Stimulated activated CD4-positive, alpha-beta T cell treated with anti-CD3 and anti-CD28 coated beads, Interleukin-2, amount 100 ng/mL, for 24 hours (primary cell): ENCODE measurements around the gene PTPRN2.
"Not testable (repeated sequence)": the region's sequence is repeated elsewhere in the genome, so short reads cannot be mapped to it uniquely, and the experiment has no call there.

Experiments used
- DNase-seq, 2 donors: peaks; one replicate each; pipeline ENCODE4 v3.0.0-alpha.2; 2020

Gene PTPRN2

GRCh38 chr7:157671358-157672255 lies 916.0 kb downstream of the PTPRN2 start:
- no peak for DNase-seq

GRCh38 chr7:157670490-157671357 lies 916.9 kb downstream of the PTPRN2 start:
- DNase-seq = no peak

GRCh38 chr7:157669768-157670351 lies 917.8 kb downstream of the PTPRN2 start:
- DNase-seq = no peak

GRCh38 chr7:157668884-157669767 lies 918.5 kb downstream of the PTPRN2 start:
- DNase-seq = no peak

- no peak for DNase-seq
Measured at GRCh38 chr7:157668221-157668883, 919.3 kb downstream of the PTPRN2 start.

- no peak for DNase-seq
Measured at GRCh38 chr7:157667731-157668130, 919.9 kb downstream of the PTPRN2 start.

GRCh38 chr7:157667261-157667660 lies 920.4 kb downstream of the PTPRN2 start:
- no peak for DNase-seq

- no peak for DNase-seq
Measured at GRCh38 chr7:157666530-157667040, 921.0 kb downstream of the PTPRN2 start.

GRCh38 chr7:157665634-157665988 lies 922.0 kb downstream of the PTPRN2 start:
- not testable (repeated sequence) for DNase-seq

- DNase-seq = no peak
Measured at GRCh38 chr7:157664871-157665633, 922.6 kb downstream of the PTPRN2 start.

GRCh38 chr7:157664034-157664433 lies 923.6 kb downstream of the PTPRN2 start:
- no peak for DNase-seq

- no peak for DNase-seq
Measured at GRCh38 chr7:157662981-157663716, 924.5 kb downstream of the PTPRN2 start.

GRCh38 chr7:157662110-157662791 lies 925.4 kb downstream of the PTPRN2 start:
- DNase-seq = no peak

- DNase-seq = no peak
Measured at GRCh38 chr7:157661611-157661975, 926.0 kb downstream of the PTPRN2 start.

- no peak for DNase-seq
Measured at GRCh38 chr7:157660971-157661610, 926.5 kb downstream of the PTPRN2 start.

GRCh38 chr7:157658851-157659412 lies 928.7 kb downstream of the PTPRN2 start:
- DNase-seq = no peak

- DNase-seq = no peak
Measured at GRCh38 chr7:157657741-157658740, 929.6 kb downstream of the PTPRN2 start.
